Hematopoietic multipotent progenitor cell (in vitro differentiated cells): ENCODE measurements around the gene GET4. TPM values are rescaled to one million over a fixed set of nuclear protein-coding genes. Genes with fewer than 3 reads are reported as not detected.

Experiments
- DNase-seq, 3 donors: peaks; one replicate each; pipeline ENCODE4 v3.0.0-alpha.2; 2011 to 2015; ENCODE audit warnings: low read depth in 2 of 3, low spot score in 2 of 3
- total RNA-seq: library from RNA; depleted of rRNA; stranded (reverse); fragments of >200 nt; gene quantifications from one replicate; pipeline ENCODE4 v1.2.3, GENCODE V29; 2012

Gene GET4
- total RNA-seq, 1 donor = 37.4 TPM

DNA sequence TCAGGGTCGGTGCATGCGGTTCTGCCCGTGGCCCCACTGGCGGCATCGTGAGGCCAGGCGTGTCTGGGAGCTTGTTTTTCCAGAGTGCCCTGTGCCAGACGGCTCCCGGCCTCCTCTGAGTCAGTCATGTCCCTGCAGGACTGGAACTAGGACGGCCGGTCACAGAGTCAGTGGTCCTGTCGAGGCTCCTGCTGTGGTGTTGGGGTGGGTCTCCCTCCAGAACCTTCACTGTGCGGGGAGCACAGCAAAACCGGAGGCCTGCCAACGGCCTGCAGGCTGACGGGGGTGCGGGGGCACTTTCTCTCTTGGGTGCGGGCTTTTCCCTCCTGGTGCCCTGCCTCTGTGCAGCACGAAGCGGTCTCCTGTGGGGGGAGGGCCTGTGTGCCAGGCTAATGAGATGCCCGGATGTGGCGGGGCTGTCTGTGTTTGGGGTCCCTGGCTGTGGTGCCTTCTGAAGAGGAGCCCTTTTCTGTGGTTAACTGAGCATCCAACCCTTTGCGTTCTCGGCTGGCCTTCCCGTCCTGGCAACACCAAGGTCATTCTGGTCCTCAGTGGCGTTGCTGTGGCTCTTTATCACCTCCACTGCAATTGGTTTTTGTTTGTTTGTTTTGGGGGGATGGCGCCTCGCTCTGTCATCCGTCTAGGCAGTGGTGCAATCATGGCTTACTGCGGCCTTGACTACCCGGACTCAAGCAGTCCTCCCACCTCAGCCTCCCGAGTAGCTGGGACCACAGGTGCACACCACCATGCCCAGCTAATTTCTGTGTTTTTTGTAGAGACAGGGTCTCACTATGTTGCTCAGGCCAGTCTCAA is 8.0 kb downstream of the GET4 start:
- no peak for DNase-seq

DNA sequence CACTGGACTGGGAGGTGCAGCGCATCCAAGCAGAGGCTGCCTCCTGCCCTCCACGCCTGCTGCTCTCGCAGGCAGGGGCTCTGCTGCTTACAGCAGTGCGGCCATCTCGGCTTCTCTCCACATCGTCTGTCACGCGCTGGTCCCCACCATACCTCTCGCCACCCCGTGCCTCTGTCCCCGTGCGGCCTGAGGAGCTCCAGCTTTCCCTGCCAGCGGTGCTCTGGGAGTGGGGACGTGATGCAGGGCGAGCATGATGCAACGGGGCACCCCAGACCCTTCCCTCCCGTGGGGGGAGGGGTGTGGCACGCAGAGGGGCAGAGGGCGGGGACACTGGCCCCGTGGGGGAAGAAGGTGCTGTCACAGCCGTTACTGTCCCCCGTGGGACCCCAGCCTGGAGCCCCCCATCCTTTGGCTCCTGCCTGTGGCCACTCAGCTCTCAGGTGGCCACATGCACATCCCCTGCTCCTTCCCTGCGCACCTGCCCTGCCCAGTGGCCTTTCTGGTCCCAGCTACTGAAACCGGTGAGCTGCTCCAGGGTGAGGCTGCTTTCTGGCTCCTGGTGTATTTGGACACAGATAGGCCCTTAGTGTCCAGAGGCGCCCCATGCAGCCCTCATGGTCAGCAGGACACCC is 9.0 kb downstream of the GET4 start:
- DNase-seq = no peak

DNA sequence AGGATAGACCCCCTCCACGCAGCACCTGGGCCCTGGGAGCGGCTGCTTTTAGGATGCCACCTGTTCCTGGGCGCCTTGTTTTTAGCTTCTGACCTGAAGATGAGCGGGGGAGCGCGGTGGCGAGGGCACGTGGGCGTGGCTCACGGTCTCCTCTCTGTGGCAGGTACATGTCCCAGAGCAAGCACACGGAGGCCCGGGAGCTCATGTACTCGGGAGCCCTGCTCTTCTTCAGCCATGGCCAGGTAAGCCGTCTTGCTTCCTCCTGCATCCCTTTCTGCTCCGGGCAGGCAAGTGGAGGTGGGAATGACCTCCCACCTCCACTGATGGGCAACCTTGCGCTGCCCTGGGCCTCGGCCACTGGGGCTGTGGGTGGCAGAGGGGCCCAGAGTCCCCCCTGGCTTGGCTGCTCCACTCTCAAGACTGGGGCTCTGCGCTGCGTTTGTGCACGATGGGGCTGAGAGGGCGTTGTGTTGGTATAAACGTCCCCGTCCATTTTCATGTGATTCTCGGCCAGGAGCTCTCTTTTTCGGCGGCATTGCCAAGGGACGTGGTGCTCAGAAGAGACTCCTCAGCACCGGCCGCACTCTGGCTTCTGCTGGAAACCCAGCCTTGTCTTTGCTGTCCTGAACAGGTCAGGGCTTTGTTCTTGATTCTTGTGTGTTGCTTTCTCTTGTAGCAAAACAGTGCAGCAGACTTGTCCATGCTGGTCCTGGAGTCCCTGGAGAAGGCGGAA is 9.7 kb downstream of the GET4 start:
- DNase-seq = no peak

DNA sequence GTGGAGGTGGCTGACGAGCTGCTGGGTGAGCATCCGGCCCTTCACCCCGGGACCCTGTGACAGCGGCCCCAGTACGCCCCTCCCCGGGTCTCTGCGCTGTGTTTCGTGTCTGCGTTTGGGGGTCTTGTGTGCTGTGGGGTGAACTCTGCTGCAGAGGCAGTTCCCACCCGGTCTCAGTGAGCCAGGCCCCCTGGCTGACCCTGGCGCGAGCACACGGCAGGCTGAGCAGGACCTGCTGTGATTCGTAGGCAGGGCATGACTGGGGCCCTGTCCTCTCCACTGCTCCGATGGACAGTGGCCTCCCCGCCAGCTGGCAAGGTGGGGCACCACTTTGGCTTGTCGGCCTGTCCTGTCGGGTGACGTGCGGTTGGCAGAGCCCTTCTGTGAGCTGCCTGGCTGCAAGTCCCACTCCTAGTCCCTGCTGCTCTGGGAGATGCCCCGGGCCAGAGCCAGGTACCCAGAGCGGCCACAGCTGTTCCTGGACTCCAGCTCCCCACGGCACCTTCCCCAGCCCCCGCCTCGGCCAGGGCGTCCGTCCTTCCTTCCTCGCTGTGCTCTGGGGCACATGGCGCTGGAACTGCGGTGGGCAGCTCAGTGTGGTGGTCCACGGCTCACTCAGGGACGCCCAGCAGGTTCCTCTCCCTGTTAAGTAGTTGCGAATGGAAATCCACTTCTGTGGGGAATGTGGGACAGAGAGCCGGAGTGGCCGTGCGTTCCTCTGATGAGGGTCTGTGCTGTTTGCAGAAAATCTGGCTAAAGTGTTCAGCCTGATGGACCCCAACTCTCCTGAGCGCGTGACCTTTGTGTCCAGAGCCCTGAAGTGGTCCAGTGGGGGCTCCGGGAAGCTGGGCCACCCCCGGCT is 10.5 kb downstream of the GET4 start:
- no peak for DNase-seq

DNA sequence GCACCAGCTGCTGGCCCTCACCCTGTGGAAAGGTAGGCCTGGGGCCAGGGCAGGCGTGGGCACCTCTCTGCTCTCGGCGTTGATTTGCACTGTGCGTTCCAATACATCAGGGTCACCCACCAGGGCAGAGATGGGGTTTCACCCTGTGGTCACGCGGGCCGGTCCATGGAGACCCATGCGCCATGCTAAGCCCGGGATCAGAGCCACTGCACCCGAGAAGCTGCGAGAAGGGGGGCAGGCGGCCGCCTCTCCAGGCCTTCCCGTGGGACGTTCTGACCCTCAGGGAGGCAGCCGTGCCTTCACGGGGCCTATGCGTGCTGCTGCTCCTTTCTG is 11.1 kb downstream of the GET4 start:
- no peak for DNase-seq

- no peak for DNase-seq
Observed at GRCh38 chr7:888081-889024, 12.0 kb downstream of the GET4 start.

DNA sequence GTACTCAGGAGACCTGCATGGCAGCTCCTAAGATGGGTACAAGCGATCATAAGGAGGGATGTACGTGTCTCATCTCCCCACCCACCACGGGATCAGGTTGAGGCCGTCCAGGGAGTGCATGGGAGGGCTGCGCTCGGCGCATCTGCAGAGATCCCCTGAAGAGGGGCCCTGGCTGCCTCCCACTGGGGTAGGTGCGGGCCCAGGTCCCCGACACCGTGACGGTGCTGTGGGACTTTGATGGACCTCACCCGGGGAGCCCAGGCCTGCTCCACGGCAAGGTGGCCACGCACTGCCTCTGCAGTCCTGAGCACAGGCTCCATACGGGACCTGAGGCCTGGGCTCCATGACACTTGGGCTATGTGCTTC is 12.7 kb downstream of the GET4 start:
- DNase-seq = no peak

GRCh38 chr7:889391-889790 is 13.0 kb downstream of the GET4 start:
- no peak for DNase-seq

GRCh38 chr7:890868-891267 is 14.5 kb downstream of the GET4 start:
- no peak for DNase-seq

GRCh38 chr7:891291-891690 is 14.9 kb downstream of the GET4 start:
- DNase-seq = no peak

- no peak for DNase-seq
Observed at GRCh38 chr7:891805-892204, 15.5 kb downstream of the GET4 start.

DNA sequence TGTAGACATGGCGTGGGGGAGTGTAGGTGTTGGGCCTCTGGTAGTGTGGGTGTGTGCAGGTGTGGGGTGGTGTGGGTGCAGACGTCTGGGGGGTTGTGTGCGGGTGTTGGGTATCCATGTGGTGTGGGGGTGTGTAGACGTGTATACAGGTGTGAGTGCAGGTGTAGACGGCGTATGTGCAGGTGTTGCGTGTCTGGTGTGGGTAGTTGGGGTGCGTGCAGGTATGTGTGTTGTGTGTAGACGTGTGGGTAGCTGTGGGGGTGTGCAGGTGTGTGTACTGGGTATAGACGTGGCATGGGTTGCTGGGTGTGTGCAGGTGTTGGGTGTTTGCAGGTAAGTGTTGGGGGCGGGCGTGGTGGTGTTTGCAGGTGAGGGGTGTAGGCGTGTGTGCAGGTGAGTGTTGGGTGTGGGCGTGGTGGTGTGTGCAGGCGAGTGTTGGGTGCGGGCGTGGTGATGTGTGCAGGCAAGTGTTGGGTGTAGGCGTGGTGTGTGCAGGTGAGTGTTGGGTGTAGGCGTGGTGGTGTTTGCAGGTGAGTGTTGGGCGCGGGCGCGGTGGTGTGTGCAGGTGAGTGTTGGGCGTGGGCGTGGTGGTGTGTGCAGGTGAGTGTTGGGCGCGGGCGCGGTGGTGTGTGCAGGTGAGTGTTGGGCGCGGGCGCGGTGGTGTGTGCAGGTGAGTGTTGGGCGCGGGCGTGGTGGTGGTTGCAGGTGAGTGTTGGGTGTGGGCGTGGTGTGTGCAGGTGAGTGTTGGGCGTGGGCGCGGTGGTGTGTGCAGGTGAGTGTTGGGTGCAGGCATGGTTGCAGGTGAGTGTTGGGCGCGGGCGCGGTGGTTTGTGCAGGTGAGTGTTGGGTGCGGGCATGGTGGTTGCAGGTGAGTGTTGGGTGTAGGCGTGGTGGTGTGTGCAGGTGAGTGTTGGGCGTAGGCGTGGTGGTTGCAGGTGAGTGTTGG is 16.6 kb downstream of the GET4 start:
- no peak for DNase-seq

- DNase-seq = no peak
Observed at GRCh38 chr7:893686-894085, 17.3 kb downstream of the GET4 start.

GRCh38 chr7:894164-894867 is 18.0 kb downstream of the GET4 start:
- no peak for DNase-seq

GRCh38 chr7:894927-895450 is 18.6 kb downstream of the GET4 start:
- no peak for DNase-seq

- no peak for DNase-seq
Observed at GRCh38 chr7:895451-896052, 19.2 kb downstream of the GET4 start.

DNA sequence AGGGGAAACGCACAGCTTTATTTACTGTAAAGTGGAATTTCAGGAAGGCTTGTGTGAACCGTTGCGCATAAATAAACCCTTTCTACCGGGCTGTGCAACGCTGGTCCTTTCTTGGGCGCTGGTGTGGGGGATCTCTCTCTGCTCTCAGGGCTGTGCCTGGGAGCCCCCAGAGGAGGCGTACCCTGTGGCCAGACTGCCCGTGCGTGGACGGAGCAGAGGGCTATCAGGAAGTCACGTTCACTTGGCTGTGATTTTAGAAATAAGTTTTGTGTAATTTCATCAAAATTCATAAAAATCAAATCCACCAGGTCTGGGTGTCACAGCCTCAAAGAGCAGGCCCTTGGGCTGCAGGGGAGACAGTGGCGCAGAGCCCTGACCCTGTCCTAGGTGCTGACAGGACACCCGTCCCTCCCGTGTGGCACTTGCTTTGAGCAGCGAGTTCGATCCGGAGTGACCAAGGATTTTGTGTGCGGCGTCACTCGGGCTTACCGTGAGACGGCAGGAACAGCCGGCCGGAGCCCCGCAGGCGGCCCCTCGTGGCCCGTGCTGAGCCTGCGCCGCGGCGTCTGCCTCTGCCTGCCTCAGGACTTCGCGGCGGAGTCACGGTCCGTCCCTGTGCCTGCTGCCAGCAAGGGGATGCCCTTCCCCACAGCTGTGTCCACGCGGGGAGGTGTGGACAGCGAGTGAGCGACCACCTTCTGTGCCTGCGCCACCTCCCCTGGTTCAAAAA is 20.2 kb downstream of the GET4 start:
- DNase-seq = no peak
